Measurements from ENCODE around the gene STARD7. TPM values are rescaled to one million over a fixed set of nuclear protein-coding genes. Genes with fewer than 3 reads are reported as not detected.

Gene STARD7
- total RNA-seq, 4 donors from 2014 or later = 116 to 149 (median 125) TPM

GRCh38 chr2:96243843-96244242 lies 35.2 kb upstream of the STARD7 start:
- TF ChIP-seq, protein P1, sequence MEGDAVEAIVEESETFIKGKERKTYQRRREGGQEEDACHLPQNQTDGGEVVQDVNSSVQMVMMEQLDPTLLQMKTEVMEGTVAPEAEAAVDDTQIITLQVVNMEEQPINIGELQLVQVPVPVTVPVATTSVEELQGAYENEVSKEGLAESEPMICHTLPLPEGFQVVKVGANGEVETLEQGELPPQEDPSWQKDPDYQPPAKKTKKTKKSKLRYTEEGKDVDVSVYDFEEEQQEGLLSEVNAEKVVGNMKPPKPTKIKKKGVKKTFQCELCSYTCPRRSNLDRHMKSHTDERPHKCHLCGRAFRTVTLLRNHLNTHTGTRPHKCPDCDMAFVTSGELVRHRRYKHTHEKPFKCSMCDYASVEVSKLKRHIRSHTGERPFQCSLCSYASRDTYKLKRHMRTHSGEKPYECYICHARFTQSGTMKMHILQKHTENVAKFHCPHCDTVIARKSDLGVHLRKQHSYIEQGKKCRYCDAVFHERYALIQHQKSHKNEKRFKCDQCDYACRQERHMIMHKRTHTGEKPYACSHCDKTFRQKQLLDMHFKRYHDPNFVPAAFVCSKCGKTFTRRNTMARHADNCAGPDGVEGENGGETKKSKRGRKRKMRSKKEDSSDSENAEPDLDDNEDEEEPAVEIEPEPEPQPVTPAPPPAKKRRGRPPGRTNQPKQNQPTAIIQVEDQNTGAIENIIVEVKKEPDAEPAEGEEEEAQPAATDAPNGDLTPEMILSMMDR (IDR thresholded peaks at IDR 0.05) = no peak
- ATAC-seq (ENCODE audit: low FRiP score) (no peak), DNase-seq (ENCODE audit: low spot score) (no peak)

DNA sequence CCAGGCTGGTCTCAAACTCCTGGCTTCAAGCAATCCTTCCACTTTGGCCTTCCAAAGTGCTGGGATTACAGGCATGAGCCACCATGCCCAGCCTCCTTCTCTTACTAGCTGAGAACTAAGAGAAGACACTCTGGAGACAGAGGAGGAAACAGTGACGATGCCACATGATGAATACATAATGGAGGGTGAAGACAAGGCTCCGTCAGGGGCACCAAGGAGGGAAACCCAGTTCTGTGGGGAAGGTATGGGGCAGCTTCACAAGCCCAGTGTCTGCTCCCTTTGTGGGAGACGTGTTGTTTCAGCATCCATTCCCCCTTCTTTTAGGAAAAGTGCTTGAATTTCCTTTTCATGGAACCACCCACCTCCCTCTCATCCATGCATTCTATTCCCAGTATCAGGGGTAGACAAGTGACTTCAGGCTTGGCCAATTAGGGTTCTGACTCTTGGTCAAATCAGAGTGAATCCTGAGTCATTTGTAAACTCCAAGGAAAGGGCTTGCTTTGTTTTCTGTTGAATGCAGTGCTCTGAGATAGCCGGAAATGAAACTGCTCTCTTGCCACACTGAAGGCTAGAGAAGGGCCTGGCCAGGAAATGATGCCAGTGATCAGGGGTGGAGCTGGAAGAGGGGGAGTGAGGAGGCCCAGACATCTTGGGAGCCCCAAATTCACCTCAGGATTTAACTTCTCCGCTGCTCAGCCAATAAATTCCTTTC lies 33.4 kb upstream of the STARD7 start:
- no peak for DNase-seq (ENCODE audit: low spot score)
- TF ChIP-seq, protein P1 (IDR thresholded peaks at IDR 0.05) = no peak
- peak; percentile 60 for ATAC-seq (ENCODE audit: low FRiP score)

- TF ChIP-seq, protein P1 (IDR thresholded peaks at IDR 0.05) = no peak
- DNase-seq (ENCODE audit: low spot score) (no peak), ATAC-seq (ENCODE audit: low FRiP score) (no peak)
Measured at GRCh38 chr2:96241227-96241626, 32.6 kb upstream of the STARD7 start.

GRCh38 chr2:96240341-96241038 lies 31.9 kb upstream of the STARD7 start:
- ATAC-seq (ENCODE audit: low FRiP score) (no peak), DNase-seq (ENCODE audit: low spot score) (no peak)
- TF ChIP-seq, protein P1 (IDR thresholded peaks at IDR 0.05) = no peak

GRCh38 chr2:96239745-96240264 lies 31.2 kb upstream of the STARD7 start:
- TF ChIP-seq, protein P1 (IDR thresholded peaks at IDR 0.05) = no peak
- no peak for ATAC-seq (ENCODE audit: low FRiP score)
- DNase-seq (ENCODE audit: low spot score) = no peak

- DNase-seq (ENCODE audit: low spot score) (no peak), ATAC-seq (ENCODE audit: low FRiP score) (no peak)
- TF ChIP-seq, protein P1 (IDR thresholded peaks at IDR 0.05) = no peak
Measured at GRCh38 chr2:96239091-96239490, 30.5 kb upstream of the STARD7 start.

Measured in omental fat pad (tissue), 4 donors.